Breast epithelium (tissue), 3 donors: ENCODE measurements around the gene TIGD3.

Experiments
- CTCF ChIP-seq, 3 donors: fragments of 450-650 bp; IDR thresholded peaks; one replicate each; pipeline ENCODE4 v1.5.1; 2016 to 2017; ENCODE audit warnings: antibody characterized with exemption in 3 of 3, mild to moderate bottlenecking in 3 of 3, moderate library complexity in 3 of 3
- POLR2A ChIP-seq: fragments of 450-650 bp; IDR thresholded peaks from one replicate; pipeline ENCODE4 v1.6.1; 2016; ENCODE audit warnings: antibody characterized with exemption, mild to moderate bottlenecking, moderate library complexity

- TF ChIP-seq CTCF (IDR thresholded peaks at IDR 0.05) = no peak
- TF ChIP-seq POLR2A = no peak
Measured at GRCh38 chr11:65356394-65356972, 1.9 kb downstream of the TIGD3 start.
